HG03439 (cell line): ENCODE measurements around the gene UBA6.
"Not testable (repeated sequence)": the region's sequence is repeated elsewhere in the genome, so short reads cannot be mapped to it uniquely, and the experiment has no call there.

Experiments used
- ATAC-seq: cut with Tn5 transposase; IDR thresholded peaks from one replicate; pipeline ENCODE4 v1.9.1; 2021; ENCODE audit warnings: mild to moderate bottlenecking, moderate library complexity; ENCODE audit not compliant: unreplicated experiment

UBA6 gene

GRCh38 chr4:67714248-67714583 is 13.3 kb upstream of the UBA6 start:
- ATAC-seq: peak; percentile 64

- ATAC-seq: no peak
Measured at GRCh38 chr4:67713529-67714247, 12.7 kb upstream of the UBA6 start.

DNA sequence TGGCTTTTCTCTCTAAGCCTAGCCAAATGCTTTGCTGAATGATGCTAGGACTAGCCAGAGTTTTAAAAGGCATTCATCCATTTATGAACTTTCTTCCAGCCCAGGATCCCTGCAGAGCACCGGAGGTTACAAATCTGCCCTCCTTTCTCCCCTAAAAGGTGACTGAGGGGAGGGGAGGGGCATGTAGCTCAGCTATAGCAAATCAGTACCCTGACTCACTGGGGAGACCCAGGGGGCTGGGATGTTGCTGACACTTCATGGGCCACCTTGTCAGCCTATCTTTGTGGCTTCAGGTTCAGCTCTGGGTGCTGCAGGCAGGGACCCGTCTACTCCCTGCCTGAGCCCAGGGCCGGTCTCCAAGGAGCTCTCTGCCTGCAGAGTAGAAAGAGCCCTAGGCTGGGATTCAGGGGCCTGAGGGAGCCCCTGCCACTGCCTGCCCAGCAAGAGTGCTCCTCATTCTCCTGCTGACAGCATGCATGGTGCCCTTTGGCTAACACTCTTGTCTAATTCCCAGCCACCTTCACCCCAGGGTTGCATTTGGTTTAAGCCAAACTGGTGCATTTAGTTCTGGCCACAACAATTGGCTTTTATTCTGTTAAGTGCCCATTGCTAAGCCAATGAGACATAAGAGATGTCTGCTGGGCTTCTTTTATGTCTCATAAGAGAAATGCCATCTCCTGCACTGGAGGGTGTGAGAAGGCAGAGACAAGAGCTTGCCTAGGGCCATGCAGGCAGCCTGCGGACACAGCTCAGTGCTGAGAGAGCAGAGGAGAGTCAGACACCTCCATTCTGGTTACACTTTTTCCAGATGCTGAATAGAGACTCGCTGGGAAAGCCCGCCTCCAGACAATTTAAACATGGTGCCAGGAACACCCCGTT is 11.9 kb upstream of the UBA6 start:
- ATAC-seq: no peak

- no peak for ATAC-seq
Measured at GRCh38 chr4:67712000-67712625, 11.2 kb upstream of the UBA6 start.

GRCh38 chr4:67706682-67707081 is 5.7 kb upstream of the UBA6 start:
- ATAC-seq: not testable (repeated sequence)

DNA sequence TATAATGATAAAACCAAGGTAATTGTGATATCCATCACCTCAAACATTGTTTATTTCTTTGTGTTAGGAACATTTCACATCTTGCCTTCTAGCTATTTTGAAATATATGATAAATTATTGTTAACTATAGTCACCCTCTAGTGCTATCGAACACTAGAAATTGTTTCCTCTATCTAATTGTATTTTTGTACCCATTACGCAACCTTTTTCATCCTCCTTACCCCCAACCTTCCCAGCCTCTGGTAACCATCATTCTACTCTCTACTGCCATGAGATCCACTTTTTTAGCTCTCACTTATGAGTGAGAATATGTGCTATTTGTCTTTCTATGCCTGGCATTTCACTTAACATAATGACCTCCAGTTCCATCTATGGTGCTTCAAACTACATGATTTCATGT is 3.9 kb upstream of the UBA6 start:
- no peak for ATAC-seq

- no peak for ATAC-seq
Measured at GRCh38 chr4:67702166-67702565, 1.2 kb upstream of the UBA6 start.

DNA sequence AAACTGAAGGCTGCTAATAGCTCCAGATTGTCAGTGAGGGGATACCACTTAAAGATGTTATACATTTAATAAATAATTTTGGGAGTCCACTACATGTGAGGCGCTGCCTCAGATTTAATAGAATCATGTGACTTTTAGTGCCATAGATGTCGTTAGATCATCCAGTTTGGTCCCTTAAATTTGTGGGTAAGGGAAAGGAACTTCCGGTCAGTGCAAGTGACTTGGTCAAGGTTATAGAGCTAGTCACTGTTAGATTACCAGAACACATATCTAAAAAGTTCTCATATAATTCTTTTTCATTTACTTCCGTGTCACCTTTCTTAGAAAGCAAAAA is 529 bp upstream of the UBA6 start:
- ATAC-seq: no peak

DNA sequence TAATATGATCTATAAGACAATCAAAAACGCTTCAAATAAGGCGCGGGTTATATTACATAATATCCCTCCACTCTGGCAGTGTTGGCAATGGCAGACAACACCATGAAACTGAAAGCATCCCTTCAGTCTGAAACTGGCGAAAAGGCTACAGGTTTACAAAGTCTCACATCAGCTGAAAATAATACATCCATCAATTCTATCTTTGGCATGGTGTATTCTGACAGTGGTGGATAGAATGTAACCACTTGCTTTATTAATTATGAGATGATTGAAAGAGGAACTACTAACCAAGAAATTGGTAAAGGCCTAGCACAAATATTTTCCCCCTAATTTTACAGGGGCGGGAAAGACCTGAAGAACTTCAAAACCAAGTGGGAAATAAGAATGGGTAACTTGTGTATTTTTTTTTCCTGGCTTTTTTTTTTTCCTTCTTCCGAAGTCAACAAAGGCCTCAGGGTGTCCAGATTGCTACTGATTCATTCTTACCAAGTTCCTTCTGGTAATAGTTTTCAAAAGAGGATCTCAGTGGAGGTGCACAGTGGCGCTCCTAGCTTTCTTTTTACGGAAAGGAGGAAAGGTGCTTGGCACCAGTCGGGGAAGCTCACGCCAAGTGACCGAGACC is 728 bp downstream of the UBA6 start:
- no peak for ATAC-seq

DNA sequence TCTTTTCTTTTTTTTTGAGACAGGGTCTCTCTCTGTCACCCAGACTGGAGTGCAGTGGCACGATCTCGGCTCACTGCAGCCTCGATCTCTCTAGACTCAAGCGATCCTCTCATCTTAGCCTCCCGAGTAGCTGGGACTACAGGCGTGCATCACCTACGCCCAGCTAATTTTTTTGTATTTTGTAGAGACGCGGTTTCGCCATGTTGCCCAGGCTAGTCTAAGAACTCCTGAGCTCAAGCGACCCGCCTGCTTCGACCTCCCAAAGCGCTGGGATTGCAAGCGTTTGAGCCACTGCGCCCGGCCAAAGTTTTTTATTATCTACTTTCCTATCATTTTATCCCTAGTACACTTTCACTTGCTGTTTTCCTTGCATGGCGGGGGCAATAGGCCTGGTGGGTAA is 1.4 kb downstream of the UBA6 start:
- no peak for ATAC-seq

DNA sequence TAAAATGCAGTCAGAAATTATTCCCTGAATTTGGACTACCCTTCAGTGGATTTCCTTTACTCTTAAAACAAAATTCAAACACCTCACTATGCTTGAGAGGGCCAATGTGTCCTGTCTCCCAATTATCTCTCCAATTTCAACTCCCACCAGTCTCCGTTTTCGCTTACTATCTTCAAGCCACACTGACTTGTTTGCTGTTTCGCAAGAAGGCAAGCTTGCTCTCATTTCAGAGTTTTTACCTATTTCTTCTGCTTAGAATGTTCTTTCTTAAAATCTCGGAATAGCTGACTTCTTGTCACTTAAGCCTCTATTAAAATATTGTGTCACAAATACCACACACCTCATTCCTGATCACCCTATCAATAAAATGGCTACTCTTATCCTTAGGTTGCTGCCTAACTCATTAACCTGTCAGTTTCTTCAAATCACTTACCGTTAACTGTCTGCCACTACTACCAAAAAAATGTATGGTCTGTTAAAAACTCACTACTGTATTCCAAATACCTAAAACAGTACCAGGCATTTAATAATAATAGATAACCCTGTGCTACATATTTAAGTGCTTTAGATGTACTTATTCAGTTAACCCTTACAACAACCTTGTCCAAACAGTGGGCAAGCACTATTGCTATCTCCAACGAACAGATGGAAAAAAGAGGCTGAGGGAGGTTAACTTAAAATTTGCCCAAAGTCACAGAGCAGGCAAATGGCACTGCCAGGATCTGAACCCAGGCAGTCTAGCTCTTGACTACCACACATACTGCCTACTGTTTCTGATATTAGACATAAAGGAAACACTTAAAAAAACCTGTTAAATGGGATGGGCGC is 2.9 kb downstream of the UBA6 start:
- no peak for ATAC-seq

GRCh38 chr4:67696061-67696460 is 4.9 kb downstream of the UBA6 start:
- no peak for ATAC-seq

DNA sequence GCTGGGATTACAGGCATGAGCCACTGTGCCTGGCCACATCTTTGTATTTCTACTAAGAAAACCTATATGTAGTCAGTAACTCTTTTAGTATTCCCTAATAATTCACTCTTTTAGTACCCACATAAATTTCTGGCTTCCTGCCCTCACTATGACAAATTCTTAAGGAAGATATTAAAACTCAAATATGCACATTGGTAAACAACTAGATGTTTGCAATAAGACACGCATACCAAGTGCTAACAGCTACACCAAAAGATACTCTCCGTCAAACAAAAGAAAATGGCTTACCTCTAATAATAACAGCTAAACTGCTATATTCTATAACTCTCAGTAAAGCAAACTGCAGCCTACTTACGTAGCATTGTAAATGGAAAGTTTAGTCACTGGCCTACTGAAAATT is 6.3 kb downstream of the UBA6 start:
- ATAC-seq: no peak

DNA sequence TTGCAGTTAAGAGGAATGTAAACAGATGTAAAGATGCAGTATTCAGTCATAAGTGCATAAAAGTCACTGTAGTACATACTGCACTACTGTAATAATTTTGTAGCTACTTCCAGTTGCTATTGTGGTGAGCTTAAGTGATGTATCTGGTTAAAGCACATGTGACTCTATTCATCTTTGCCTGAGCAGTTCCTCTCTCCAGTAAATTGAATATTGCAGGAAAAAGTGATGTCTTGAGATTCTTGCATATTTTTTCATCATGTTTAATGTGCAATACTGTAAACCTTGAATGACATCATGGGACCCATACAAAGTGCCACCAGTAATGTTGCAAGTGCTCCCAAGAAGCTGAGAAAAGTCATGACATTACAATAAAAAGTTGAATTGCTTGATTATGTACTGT is 9.6 kb downstream of the UBA6 start:
- no peak for ATAC-seq

DNA sequence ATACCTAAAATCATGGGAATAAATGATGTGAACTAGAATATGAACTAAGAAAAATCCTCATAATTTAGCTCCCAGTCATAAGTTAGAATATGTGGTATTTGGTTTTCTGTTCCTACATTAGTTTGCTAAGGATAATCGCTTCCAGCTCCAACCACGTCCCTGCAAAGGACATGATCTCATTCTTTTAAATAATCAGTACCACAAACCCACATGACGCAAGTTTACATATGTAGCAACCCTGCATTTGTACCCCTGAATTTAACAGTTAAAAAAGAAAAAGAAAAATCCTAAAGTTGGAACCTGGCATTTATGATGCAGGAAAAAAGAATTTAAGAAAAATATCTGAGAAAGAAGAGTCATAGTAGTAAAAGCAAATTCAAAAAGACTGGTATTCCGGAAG is 13.3 kb downstream of the UBA6 start:
- ATAC-seq: no peak

DNA sequence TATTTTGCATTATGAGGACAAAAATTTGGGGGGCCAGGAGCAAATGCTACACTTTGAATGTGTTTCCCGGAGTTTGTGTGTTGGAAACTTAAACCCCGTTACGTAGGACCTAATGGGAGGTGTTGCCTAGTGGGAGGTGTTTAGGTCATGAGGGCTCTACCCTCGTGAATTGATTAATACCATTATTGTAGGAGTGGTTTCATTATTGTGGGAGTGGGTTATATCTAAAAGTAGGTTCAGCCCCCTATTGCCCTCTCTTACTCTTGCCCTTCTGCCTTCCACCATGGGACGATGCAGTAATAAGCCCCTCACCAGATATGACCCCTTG is 15.5 kb downstream of the UBA6 start:
- ATAC-seq: no peak

DNA sequence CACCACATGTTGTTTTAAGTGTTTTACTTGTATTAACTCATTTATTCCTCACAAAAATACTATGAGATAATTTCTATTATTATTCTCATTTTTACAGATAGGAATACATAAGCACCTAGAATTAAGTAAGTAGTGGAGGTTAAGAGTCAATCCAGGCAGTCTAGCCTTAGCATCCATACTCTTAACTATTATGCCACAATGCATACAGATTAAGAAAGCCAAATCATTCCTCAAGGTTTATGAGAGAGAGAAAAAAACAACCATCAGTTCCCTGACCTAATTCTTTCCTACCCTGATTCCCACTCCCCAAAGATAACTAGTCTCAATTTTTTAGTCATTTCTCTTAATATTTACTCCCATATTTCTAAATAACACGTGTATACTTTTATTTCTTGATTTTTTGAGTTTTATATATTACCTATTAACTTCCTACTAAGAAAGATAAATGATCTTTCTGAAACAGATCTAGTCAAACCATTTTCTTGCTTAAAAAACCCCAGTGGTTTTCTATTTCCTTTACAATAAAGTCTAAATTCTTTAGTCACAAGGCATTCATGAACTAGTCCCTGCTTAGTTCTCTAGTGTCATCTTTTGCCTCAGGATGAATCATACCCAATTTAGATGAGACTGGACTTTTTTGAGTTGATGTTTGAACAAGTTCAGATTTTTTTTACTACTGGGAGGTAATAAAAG is 16.0 kb downstream of the UBA6 start:
- no peak for ATAC-seq

DNA sequence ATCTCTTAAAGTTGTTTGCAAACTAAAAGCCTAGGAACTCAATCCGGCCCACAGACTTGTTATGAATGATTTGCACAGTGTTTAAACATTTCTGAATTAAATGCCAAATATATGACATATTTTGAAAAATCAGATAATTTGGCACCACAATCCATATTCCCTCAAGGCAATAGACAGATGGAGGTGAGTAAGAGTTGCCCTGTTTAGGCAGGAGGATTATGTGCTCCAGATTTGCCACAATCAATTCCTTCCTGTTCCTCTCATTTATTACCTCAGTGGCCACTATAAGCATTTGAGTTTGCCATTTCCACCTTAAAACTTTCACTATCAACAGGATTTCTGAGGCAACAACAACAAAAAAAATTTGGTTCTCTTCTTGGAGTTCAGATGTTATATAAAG is 18.7 kb downstream of the UBA6 start:
- no peak for ATAC-seq

GRCh38 chr4:67680581-67681222 is 20.3 kb downstream of the UBA6 start:
- ATAC-seq: no peak

DNA sequence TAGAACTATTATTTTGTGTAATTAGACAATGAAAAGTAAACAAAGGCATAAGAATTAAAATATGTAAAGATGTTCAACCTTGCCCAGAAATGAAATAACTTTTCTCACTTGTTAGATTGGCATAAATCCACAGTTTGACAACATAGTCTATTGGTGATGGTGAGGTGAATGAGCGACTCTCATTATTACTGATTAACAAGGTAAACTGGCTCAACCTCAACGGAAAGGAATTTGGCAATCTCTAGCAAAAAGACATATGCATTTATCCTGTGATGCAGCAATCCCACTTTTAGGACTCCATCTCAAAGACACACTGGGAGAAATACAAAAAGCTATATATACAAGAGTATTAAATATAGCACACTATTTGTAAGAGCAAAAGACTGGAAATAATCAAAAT is 22.3 kb downstream of the UBA6 start:
- ATAC-seq: no peak
